ENCODE data around the gene PDLIM5. TPM values are rescaled to one million over a fixed set of nuclear protein-coding genes. Genes with fewer than 3 reads are reported as not detected.

Gene PDLIM5
- total and polyA plus RNA-seq, 2 of the 8 experiments (the other 6 are each of a cell fraction or from before 2014, with no cell fraction given) = 37.3 to 62.1 TPM

DNA sequence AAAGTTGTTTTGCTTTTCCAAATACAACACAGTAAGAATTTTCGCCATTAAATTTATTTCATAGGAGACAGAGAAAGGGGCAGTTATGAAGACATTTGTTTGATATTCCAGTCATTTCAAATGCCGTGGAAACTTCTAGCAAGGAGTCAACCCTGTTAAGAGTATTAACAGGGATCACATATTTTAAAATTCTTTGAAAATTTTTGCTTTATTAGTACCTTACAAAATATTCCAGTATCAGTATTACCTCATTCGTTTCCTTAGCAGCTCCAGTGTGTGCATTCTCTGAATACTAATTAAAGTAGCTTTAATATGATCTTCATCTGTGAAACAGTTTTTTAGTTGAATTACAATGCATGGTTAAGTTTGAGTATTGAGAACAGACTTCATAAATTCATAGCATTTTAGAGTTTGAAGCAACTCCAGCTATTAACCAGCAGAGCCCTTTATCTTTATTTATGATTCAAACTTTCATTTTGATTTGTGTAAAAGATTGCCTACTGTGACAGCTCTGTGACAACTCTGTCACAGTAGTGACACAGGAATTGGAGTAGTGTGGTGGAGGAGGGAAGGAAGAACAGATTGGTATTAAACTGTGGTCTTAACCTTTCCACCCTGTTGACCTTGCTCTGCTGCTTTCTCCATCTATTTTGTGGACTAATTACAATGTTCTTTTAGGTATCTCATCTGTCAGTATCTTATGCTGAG is 86.3 kb downstream of the PDLIM5 start:
- H2BK12ac ChIP-seq (ENCODE audit: low read depth, low read length) = no peak overlapping the region; the same call in 1 of the 2 replicates
- H3K23me2 ChIP-seq (ENCODE audit: low read depth, low read length) = no peaks in the 10 kb centered on the region
- no peak overlapping the region for H3K4ac ChIP-seq (replicated peaks; ENCODE audit: insufficient read length, low read depth, low read length)
- H4K5ac ChIP-seq (ENCODE audit: insufficient read length, low read depth, low read length) = peak overlapping the region; percentile 34
- H3K4me2 ChIP-seq (ENCODE audit: insufficient read depth in 1 of 2, low read depth in 2 of 2, low read length in 2 of 2) = no peak overlapping the region
- H3K14ac ChIP-seq (ENCODE audit: insufficient read length) = no peak overlapping the region
- H2BK120ac ChIP-seq (replicated peaks; ENCODE audit: low read depth, low read length) = peak overlapping the region; percentile 6
- H4K20me1 ChIP-seq (replicated peaks in 1 of 2; ENCODE audit: control insufficient read depth in 1 of 2, insufficient read depth in 2 of 2, low read length in 2 of 2) = no peaks in the 10 kb centered on the region
- H3K27me3 ChIP-seq (replicated peaks in 1 of 4; ENCODE audit: control insufficient read depth in 3 of 4, extremely low read depth in 1 of 4, insufficient read depth in 3 of 4, low read length in 3 of 4) = no peaks in the 10 kb centered on the region
- H3K4me1 ChIP-seq (replicated peaks in 1 of 4; ENCODE audit: control insufficient read depth in 3 of 4, insufficient read depth in 4 of 4, low read length in 3 of 4) = peaks cover 0 to 36% (median 27%) of the 10 kb centered on the region in 4 experiments; a peak in 6 of 7 replicates
- H2BK20ac ChIP-seq (ENCODE audit: low read length) = 0 out of 2 replicates have a peak overlapping the region, but pooled peaks have one; percentile 24
- WGBS, 2 experiments (ENCODE audit: extremely low coverage in 1 of 2, insufficient coverage in 1 of 2, insufficient read length in 1 of 2, insufficient replicate concordance in 2 of 2, low coverage in 1 of 2, low lambda C conversion rate in 2 of 2, missing lambda C conversion rate in 1 of 2) = 81% methylated on average over 3 of the region's 3 CpGs; no CpG with 5 or more reads in 1 of the 2 experiments
- no peak overlapping the region for H2AK5ac ChIP-seq (ENCODE audit: low read depth, low read length)
- no peak overlapping the region for H3K27ac ChIP-seq (ENCODE audit: low read depth, low read length)
- no peak overlapping the region for H3K4me3 ChIP-seq (ENCODE audit: extremely low read depth in 1 of 4, insufficient read depth in 2 of 4, low read depth in 3 of 4, low read length in 4 of 4)
- H4K8ac ChIP-seq (ENCODE audit: extremely low read depth, insufficient read depth, low read length) = no peak overlapping the region
- peak overlapping the region; percentile 67 for H3K18ac ChIP-seq (ENCODE audit: extremely low read depth, low read length)
- H2BK5ac ChIP-seq (ENCODE audit: low read depth, low read length) = no peak overlapping the region
- no peak overlapping the region for H2BK15ac ChIP-seq (ENCODE audit: low read length)
- H3K23ac ChIP-seq (ENCODE audit: insufficient read length) = no peak overlapping the region
- DNase-seq (ENCODE audit: low read depth in 1 of 2, low spot score in 2 of 2) = no peak
- H3K79me1 ChIP-seq (ENCODE audit: low read depth, low read length) = no peaks in the 10 kb centered on the region
- peak overlapping the region; percentile 56 for H4K91ac ChIP-seq (replicated peaks; ENCODE audit: insufficient read length, low read length)
- POLR2A ChIA-PET (ENCODE audit: partially characterized antibody) = no interaction called here
- no peak overlapping the region for H2AFZ ChIP-seq (ENCODE audit: low read length)
- H3K36me3 ChIP-seq (ENCODE audit: control insufficient read depth in 2 of 4, insufficient read depth in 4 of 4, low read length in 3 of 4) = no peaks in the 10 kb centered on the region
- H3K79me2 ChIP-seq (ENCODE audit: control insufficient read depth in 1 of 2, insufficient read depth in 2 of 2, low read length in 2 of 2) = peaks cover 0 to 9% of the 10 kb centered on the region in 2 experiments; a peak in 2 of 4 replicates
- no peaks in the 10 kb centered on the region for H3K9me3 ChIP-seq (ENCODE audit: insufficient read depth in 2 of 2, low read depth in 1 of 2, low read length in 1 of 2)
- H3K9ac ChIP-seq (replicated peaks in 1 of 4; ENCODE audit: extremely low read depth in 1 of 4, low read depth in 3 of 4, low read length in 3 of 4) = no peak overlapping the region
- no peak overlapping the region for H3K56ac ChIP-seq (replicated peaks; ENCODE audit: insufficient read length, low read depth, low read length)
- CTCF ChIA-PET (ENCODE audit: partially characterized antibody) = interaction anchor here (0.6 kb wide), 1 partner anchor 119 kb away, joined by 3 read pairs; no protein-coding TSS in a partner anchor
- peak; percentile 19 for FAIRE-seq
- TF ChIP-seq CHD2 (IDR thresholded peaks at IDR 0.05; ENCODE audit: low read length) (no peak), GTF2F1 (IDR thresholded peaks at IDR 0.05; ENCODE audit: borderline replicate concordance, low read depth, low read length) (no peak), USF2 (IDR thresholded peaks at IDR 0.05; ENCODE audit: low read length) (no peak), HDAC2 (IDR thresholded peaks at IDR 0.05; ENCODE audit: borderline replicate concordance in 1 of 2, low read depth in 2 of 2, low read length in 2 of 2) (no peak), SP4 (IDR thresholded peaks at IDR 0.05; ENCODE audit: low read length) (no peak), SAP30 (IDR thresholded peaks at IDR 0.05; ENCODE audit: insufficient read depth, insufficient replicate concordance, low read length) (no peak), ZNF274 (IDR thresholded peaks at IDR 0.05; ENCODE audit: borderline replicate concordance, extremely low read depth, low read length) (no peak), SP2 (IDR thresholded peaks at IDR 0.05; ENCODE audit: low read length) (no peak), CEBPB (IDR thresholded peaks at IDR 0.05; ENCODE audit: low read depth, low read length) (no peak), CHD1 (IDR thresholded peaks at IDR 0.05; ENCODE audit: low read depth, low read length) (no peak)
- TF ChIP-seq, protein P1, sequence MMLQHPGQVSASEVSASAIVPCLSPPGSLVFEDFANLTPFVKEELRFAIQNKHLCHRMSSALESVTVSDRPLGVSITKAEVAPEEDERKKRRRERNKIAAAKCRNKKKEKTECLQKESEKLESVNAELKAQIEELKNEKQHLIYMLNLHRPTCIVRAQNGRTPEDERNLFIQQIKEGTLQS (IDR thresholded peaks at IDR 0.05; ENCODE audit: insufficient read depth, low read depth, low read length) = no peak

All from H1 (cell line).